Measurements from ENCODE around the gene WFS1.

GRCh38 chr4:6251365-6251764 is 18.3 kb upstream of the WFS1 start:
- no peak for TF ChIP-seq CTCF (IDR thresholded peaks at IDR 0.05)
- TF ChIP-seq POLR2AphosphoS5 (IDR thresholded peaks at IDR 0.05; ENCODE audit: insufficient read depth in 1 of 2, low read depth in 1 of 2): no peak
